ENCODE measurements around the gene COL18A1.

Gene COL18A1

DNA sequence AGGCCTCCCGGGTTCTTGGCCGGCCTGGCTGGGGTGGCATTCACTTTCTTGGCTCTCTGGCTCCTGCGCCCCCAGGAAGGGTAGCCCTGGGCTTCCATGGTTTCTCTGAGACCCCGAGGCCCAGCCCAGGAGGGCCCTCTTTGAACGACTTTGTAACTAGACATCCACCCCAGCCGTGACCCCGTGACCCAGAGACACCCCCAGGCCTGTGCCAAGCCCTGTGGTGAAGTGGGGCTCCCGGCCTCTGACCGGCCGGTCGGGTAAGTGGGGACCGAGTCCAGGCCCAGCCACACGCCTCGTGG is 64.0 kb downstream of the COL18A1 start:
- DNase-seq (ENCODE audit: low spot score) = no peak

DNA sequence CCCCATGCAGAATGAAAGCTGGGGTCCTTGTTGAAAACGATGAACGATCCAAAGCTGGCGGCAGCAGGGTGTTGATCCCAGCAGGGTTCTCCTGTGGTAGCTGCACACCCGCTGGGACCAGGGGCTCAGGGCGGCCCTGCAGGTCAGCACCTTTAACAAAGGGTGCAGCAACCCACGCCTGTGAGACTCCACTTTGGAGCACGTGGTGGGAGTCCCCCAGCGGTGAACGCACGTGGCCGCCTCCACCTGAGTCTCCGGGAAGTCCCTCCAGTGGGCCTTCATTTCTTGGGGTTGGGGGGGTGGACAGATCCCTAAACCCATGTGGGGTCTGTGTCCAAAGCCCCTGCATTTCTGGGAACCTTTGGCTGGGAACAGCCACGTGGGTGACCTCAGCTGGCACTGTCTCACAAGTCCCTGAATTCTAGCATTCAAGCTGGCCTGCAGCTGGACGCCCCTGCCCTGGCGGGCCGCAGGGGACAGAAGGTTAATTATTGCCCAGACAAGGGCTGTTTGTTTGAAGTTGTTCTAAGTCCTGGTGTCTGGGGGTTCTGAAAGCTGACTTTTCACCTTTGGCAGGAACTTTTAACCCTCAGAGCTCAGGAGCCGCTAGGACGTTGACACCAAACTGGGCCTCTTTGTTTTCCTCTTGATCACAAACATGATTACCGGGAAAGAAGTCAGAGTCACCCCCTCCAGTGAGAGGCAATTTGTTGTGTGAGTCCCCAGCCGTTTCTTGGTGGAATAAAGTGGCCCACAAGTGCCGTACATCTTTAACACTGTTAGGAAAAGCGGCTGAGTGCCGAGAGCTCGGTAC is 64.5 kb downstream of the COL18A1 start:
- no peak for DNase-seq (ENCODE audit: low spot score)

DNA sequence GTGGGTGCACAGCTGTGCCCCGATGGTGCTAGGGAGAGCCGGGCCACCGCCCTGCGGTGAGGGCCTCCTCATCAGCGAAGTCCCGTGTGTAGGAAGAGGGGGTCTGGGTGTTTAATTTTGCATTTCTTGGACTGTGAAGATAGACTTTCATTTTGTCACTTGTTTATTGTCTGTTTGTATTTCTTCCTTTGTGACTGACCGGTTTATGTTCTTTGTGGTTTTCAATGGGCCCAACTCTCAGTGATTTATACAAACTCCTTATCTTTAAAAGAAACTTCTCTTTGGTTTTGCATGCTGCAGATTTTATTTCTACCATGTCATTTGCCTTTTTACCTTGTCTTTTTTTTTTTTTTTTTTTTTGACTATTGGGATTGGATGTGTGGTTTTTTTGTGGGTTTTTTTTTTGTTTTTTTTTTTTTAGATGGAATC is 65.1 kb downstream of the COL18A1 start:
- DNase-seq (ENCODE audit: low spot score) = no peak

DNA sequence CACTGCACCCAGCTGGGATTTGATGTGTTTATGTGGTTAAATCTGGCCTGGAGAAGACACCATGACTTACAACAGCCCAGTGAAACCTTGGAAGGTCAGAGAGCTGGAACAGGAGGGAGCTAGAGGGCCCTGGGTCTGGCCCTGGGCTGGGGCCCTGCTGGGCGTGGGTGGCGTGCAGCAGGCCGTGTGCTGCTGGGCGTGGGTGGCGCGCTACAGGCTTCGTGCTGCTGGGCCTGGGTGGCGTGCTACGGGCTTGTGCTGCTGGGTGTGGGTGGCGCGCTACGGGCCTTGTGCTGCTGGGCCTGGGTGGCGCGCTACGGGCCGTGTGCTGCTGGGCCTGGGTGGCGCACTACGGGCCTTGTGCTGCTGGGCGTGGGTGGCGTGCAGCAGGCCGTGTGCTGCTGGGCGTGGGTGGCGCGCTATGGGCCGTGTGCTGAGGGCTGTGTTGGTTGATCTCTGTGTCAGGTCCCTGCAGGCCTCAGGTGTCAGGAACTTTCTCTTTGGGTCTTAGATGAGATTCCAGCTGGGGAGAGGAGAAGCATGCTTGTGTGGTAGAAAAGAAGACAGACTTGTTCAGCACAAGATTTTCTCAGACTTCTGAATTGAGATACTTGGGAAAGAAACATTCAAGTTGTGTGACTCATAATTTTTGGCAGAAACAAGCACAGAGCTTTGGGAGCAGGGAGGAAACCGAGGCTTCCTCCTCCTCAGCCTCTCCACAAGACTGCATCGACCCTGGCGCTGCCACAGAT is 66.0 kb downstream of the COL18A1 start:
- no peak for DNase-seq (ENCODE audit: low spot score)

DNA sequence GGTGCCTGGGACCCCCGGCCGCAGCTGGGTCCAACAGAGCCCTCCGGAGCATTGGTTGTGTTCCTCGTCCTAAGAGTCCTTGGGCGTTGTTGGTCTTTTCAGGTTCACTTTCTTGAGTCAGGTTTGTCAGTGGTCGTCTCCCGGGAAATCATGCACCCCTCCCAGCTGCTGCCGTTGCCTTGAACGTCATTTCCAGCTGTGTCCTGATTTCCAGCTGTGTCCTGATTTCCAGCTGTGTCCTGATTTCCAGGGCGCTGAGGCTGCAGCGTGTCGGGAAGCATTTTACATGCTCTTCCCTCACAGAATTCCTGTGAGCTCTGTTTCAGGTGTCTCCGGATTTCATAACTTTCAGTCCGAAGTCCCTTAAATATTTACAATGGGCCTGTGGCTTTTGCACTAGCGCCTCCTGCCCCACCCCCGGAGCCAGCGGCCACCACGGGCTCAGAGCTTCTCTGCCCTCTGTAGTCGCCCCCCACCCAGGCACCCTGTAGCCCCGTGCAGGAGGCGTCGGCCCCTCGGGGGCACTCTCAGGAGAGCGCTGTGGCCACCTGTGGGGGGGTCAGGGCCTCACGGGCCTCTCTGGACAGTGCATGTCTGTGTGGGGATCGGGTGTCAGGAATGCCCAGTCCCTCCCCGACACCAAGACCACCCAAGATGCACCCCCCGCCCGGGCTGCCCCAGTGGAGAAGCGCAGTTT is 66.7 kb downstream of the COL18A1 start:
- no peak for DNase-seq (ENCODE audit: low spot score)

DNA sequence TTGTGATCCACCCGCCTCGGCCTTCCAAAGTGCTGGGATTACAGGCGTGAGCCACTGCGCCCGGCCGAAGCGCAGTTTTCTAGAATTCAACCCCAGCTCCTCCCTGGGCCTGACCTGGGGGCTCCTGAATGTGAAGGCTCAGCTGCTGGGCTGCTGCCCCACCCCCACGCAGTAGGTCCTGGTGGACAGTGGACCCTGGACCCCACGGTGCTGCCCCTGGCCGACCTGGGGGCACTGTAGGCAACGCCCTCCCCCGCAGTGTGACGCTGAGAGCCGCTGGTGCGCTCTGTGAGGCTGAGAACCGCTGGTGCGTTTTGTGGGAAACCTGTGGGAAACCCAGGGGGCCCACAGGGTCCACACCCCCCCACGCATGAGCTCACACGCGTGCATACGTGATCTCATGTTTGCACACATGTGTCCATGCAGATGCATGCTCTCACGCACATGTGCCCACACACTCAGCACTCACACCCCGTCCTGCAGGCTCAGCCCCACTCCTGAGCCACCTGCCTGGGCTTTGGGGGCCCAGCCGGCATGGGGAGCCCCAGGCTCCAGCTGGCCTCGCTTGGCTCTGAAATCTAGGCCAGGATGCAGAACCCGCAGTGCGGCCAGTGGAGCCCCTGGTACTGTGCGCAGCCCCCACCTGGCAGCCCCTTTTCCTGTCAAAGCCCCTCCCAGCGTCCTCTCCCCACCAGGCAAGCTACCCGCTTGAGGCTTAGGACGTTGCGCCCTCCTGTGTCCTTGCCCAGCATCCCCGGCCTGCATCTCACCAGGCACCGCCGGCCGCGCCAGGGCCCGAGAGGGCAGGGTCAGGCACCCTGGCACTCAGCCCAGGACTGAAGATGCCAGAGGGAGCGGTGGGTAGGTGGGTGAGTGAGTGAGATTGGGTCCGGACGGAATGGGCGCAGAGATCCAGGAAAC is 67.7 kb downstream of the COL18A1 start:
- no peak for DNase-seq (ENCODE audit: low spot score)

DNA sequence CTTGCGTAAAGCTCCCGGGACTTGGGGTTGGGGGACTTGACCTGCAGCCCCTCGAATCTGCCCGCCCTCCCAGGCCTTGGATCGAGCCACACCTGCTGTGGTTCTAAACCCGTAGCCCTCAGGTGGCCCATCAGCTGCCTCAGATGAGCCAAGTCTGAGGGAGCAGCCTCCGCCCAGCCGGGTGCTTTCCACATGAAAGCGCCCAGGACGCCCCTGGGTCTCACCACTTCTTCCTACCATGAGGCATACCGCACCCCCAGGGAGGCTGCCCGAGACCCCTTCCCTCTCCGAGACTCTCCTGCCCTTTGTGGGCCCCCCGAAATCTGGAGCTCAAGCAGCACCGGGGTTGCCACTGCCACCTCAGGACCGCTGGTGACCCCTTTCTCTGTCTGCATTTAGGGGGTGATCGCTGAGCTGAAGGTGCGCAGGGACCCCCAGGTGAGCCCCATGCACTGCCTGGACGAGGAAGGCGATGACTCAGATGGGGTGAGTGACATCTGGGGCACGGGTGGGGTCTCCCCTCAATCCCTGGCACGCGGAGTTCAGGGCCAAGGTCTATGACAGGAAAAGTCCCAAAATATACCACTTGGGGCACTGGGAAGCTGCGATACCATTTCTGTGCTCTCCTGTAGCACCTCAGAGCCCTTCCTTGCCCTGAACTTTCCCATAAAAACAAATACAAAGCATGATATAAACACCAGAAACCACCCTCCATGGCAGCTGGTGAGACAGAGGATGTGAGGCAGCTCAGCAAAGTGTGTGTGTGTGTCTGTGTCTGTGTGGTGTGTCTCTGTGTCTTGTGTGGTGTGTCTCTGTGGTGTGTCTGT is 68.7 kb downstream of the COL18A1 start:
- no peak for DNase-seq (ENCODE audit: low spot score)

DNA sequence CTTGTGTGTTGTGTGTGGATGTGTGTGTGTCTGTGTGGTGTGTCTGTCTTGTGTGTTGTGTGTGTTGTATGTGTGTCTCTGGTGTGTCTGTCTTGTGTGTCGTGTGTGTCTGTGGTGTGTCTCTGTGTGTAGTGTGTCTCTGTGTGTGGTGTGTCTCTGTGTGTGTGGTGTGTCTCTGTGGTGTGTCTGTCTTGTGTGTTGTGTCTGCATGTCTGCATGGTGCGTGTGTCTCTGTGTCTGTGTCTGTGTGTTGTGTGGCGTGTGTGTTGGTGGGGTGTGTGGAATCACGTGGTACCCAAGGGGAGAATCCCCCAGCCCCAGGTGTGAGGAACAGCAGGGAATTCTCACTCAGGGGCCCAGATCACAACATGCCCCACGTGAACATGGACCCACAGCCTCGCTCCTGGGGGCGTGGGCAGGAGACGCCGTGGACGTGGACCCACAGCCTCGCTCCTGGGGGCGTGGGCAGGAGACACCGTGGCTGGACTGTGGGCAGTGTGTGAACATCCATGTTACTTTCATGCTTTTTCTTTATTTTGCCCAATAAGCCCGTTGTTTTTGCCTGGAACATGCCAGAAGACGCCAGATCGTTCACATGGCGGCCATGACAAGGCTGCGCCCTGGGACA is 69.5 kb downstream of the COL18A1 start:
- no peak for DNase-seq (ENCODE audit: low spot score)

DNA sequence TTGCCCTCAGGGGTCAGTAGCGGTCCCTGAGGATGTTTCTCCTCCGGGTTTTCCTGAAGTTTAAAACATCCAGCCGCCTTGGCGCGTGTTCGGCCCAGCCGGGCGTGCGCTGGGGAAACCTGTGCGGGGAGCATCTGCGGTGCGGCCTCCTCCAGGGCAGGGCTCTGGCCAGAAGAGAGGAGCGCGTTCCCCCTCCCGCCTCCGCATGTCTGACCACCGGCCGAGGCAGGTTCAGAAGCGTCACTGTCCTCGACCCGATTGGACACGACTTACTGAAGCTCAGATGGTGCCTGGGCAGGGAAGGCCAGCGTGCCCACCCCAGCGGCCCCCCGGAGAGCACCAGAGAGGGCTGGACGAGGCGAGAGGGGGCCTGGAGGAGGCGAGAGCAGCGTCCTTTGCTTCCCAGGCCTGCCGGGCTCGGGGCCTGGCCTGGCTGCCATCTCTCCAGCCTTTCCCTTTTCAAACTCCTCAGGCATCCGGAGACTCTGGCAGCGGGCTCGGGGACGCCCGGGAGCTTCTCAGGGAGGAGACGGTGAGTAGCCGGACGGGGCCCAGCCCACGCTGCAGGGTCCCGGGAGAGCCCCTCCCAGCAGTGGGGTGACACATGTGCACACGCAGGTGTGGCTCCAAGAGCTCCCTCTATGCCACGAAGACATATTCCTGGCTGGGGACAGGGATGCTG is 70.2 kb downstream of the COL18A1 start:
- DNase-seq (ENCODE audit: low spot score) = no peak

DNA sequence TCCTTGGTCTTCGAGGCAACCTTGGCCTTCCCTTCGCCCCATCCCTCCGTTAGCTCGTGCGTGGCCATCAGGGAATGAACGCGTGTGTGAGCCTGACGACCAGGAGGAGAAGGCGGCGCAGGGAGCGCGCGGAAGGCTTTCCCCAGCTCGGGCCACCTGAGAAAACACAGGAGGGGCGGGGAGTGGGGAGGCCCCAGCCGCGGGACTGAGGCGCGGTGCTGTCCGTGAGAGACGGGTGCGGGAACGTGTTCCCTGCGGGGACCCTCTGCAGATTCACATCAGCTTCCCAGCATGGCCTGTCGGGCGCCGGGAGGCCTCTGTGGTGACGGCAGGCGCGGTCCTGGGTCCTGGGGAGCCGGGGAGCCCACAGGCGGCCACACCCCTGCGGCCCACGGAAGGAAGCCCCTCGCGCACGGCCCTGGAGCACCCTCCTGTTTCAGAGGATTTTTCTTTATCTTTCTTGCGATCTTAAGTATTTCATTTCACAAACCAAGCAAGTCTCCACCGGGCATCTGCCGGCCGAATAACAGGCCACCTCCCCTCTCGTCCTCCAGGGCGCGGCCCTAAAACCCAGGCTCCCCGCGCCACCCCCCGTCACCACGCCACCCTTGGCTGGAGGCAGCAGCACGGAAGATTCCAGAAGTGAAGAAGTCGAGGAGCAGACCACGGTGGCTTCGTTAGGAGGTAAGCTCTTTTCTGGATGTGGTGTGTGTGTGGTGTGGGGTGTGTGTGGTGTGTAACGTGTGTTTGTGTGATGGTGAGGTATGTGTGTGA is 71.0 kb downstream of the COL18A1 start:
- no peak for DNase-seq (ENCODE audit: low spot score)

DNA sequence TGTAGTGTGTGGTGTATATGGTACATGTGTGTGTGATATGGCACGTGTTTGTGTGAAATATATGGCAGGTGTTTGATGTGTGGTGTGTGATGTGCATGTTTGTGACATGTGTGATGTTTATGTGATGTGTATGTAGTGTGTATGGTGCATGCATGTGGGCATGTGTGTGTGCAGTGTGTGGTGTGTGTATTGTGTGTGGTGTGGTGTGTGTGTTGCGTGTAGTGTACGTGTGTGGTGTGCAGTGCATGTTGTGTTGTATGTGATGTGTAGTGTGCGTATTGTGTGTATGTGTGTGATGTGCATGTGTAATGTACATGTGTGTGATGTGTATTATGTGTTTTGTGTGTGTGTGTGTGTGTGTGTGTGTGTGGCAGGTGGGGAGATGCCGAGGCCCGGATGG is 71.6 kb downstream of the COL18A1 start:
- no peak for DNase-seq (ENCODE audit: low spot score)

DNA sequence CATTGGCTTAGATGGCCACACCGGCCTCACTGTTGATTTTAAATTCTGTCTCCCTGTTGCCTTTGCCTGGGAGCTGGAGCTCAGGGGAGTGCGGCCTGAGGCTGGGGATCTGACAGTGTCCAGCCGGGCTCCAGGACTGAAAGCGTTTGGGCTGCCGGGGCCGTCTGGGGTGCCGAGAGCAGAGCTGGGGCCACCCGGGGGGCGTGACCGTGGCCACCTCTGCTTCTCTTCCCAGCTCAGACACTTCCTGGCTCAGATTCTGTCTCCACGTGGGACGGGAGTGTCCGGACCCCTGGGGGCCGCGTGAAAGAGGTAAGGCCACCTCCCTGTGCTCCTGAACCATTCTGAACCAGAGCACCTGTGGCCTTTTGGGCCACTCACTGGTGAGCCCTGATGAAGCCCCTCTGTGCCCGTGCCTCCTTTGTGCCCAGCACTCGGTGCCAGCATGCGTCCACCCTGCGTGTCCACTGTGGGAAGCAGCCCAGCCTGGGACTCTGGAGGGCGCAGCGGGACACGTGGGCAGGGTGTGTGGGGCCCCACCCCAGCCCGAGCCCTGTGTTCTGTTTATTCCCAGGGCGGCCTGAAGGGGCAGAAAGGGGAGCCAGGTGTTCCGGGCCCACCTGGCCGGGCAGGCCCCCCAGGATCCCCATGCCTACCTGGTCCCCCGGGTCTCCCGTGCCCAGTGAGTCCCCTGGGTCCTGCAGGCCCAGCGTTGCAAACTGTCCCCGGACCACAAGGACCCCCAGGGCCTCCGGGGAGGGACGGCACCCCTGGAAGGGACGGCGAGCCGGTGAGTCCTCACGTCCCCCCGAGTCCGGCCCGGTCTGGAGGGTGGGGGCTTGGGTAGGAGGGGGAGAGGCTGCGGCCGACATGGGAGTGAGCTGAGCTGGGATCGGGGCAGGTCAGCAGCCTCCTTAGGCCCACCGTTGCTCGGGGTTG is 72.5 kb downstream of the COL18A1 start:
- no peak for DNase-seq (ENCODE audit: low spot score)

DNA sequence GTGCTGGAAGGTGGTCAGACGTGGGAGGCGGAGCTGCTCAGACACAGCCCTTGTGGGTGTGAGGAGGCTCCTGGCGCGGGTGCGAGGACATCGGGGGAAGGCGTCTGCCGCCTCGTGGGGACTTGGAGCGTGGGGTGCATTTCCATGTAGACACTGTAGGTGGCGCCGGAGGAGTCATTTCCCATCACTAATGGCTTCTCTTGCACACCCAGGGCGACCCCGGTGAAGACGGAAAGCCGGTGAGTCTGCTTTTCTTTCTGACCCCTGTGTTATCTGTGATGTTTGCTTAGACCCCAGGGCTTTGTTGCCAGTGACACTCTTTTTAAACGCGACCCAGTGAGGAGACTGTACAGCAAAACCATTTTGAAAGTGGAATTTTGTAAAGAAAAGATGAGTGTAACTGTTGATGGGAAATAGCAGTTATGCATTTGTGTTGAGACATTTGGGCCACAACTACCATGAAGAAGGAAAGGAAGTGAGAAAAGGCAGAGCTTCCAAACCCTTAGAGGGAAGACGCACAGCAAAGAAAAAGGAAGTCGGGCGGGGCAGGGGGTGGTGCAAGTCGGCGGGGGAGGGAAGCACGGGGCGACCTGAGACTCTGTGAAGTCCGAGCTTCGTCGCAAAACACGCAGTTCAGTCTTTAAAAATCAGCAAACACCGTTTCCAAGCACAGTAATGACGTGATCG is 73.3 kb downstream of the COL18A1 start:
- DNase-seq (ENCODE audit: low spot score) = peak; percentile 72

DNA sequence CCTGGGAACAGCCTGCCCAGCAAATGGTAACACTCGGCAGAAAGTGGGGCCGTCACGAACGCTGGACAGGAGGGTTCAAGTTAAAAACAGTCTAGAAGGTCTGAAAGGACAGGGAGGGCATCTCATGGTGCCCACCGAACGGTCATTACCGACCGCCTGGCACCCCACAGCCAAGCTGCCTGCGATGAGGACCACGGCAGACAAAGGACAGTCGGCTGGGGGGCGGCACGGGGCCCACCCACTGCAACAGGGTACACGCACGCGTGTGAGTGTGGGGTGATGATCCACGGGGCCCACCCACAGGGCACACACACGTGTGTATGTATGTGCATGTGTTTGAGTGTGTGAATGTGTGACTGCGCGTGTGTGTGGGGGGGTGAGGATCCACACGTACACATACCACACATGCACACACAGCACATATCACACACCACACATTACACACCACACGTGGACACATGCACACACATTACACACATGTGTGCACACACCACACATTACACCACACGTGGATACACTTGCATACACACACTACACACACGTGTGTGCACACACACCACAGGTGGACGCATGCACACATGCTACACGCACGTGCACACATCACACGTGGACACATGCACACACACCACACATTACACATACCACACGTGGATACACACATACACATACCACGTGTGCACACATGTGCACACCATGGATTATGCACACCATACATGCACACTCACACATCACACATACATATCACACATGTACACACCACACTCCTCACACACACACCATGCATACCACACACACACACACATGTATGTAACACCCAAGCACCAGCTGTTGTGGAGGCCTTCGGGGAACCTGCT is 74.1 kb downstream of the COL18A1 start:
- DNase-seq (ENCODE audit: low spot score) = no peak

DNA sequence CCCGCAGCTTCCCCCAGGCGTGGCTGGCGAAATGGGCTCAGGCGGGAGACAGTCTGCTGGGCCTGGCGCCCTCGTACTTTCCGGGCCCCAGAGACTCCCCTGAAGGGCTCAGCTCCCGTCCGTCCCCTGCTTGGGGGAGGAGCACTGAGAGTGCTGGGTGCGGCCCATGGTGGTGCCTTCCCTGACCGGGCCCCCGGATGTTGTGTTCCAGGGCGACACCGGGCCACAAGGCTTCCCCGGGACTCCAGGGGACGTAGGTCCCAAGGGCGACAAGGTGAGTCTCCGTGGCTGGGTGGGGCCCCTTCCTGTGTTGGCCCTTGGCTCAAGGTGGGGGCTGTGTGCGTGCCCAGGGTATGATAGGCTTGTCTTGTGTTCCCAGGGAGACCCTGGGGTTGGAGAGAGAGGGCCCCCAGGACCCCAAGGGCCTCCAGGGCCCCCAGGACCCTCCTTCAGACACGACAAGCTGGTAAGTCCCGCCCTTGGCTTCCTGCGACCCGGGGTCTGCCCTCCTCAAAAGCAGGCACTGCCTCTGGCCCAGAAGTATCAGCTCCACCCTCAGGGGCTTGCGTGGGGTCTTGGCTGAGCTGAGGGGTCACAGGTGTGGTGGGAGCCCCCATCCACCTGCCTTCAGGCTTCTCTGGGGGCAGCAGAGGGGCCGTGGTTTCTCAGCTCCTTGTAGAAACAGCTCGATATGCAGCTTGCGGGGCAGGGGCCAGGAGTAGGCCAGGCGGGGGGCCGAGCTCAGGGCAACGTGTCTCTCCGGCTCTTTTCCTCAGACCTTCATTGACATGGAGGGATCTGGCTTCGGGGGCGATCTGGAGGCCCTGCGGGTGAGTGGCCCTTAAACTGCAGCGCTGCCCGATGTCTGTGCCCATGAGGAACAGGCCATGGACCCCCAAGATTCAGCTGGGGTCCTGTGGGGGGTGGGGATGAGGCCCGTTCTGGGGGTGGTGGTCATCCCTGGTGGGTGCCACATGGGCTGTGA is 75.0 kb downstream of the COL18A1 start:
- DNase-seq (ENCODE audit: low spot score) = no peak

All from germinal center (tissue), 1 donor.